Right lung (tissue), 5 donors: ENCODE results near the gene MAP3K14. TPM values are rescaled to one million over a fixed set of nuclear protein-coding genes. Genes with fewer than 3 reads are reported as not detected.

Source experiments
- DNase-seq, 2 donors: peaks; one replicate each; pipeline ENCODE4 v3.0.0-alpha.2; 2013
- polyA plus RNA-seq, 5 donors: library from polyadenylated mRNA; unstranded; fragments of 120-200 nt; gene quantifications; one replicate each; pipeline versions ENCODE4 v1.2.1 to v1.2.3, GENCODE V29; 2013; ENCODE audit warnings: inconsistent platforms in 1 of 5, low replicate concordance in 1 of 5; ENCODE audit not compliant: insufficient read length in 5 of 5, insufficient read depth in 1 of 5

Gene MAP3K14
- polyA plus RNA-seq, 5 donors, result 5.4 to 7.8 (median 6.8) TPM

DNA sequence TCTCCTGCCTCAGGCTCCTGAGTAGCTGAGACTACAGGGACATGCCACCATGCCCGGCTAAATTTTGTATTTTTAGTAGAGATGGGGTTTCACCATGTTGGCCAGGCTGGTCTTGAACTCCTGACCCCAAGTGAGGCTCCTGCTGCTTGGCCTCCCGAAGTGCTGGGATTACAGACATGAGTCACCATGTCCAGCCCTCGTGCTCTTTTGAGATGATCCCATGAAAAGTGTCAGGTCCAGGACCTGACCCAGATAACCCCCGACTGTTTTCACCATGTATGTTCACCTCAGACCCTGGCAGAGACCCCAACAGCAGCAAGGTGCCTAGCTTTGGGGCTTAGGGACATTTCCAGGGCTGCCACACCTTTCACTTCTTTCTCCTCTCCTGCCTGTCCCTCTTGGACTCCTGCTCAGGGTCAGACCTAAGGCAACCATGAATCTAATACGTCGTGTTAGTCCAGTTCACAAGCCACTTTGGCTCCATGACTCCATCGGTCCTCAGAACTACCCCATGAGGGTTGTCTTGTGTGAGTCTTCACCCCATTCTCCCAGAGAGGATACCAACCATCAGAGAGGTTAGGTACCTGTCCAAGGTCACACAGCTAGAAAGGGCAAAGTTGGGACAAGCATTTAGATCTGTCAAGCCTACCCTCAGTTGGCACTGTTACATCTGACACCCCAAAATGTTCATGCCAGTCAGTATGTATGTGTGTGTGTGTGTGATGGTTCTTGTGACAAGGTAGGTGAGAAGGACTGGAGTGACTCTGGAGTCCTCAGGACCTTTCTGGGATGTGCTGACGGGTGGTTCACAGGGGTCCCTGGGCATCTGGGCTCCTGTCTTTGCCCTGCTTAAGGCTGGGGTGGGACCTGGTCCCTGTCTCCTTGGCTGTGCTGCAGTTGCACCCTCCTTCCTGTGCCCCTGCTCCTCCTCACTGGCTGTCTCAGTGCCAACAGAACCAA, 23.1 kb upstream of the MAP3K14 start:
- no peak for DNase-seq

DNA sequence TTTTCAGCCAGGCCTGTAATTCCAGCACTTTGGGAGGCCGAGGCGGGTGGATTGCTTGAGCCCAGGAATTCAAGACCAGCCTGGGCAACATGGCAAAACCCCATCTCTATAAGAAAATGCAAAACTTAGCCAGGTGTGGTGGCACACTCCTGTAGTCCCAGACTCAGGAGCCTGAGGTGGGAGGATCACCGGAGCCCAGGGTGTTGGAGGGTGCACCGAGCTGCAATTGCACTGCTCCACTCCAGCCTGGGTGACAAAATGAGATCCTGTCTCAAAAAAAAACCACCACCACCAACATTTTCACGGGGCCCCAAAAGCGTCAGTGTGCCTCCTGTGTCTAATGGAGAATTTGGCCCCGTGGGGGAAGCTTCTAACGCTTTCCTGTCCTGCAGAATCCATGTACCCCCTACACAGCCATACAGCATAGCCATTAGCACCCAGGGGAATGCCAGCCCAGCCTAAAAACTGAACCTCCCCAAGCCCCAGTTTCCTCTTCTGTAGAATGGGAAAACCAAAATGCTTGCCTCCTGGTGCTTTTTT, 22.2 kb upstream of the MAP3K14 start:
- no peak for DNase-seq

DNA sequence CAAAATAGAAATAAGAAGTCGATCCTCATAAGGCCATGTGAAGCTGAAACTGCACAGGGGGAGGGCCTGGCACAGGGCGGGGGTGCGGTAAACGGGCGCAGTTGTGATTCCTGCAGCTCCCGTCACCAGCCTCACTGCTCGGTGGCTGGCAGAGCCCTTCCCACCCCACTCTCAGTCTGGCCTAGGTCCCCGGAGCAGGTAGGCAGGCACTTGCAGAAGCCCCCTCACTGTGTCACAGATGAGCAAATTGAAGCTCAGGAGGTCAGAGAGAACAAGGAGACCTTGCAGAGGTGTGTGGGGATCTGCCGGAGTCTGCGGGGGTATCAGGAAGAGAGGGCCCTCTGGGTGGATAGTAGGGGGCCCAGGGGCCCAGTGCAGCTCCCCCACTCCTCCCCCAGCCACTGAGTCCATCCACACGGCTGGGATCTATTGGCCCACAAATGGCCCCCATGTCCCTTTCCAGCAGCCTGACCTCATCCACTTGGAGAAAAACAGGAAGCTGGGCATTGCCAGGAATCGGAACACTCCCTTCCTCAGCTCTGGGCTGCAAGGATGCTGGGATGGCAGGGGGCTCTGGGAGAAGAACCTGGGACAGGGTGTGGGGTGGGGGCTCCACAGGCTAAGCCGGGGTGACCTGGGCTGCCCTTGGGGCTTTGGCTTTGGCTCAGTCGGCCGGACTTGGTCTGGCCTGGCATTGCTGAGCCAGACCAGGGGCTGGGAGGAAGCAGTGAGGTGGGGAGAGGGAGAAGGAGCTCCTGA, 21.4 kb upstream of the MAP3K14 start:
- no peak for DNase-seq

DNA sequence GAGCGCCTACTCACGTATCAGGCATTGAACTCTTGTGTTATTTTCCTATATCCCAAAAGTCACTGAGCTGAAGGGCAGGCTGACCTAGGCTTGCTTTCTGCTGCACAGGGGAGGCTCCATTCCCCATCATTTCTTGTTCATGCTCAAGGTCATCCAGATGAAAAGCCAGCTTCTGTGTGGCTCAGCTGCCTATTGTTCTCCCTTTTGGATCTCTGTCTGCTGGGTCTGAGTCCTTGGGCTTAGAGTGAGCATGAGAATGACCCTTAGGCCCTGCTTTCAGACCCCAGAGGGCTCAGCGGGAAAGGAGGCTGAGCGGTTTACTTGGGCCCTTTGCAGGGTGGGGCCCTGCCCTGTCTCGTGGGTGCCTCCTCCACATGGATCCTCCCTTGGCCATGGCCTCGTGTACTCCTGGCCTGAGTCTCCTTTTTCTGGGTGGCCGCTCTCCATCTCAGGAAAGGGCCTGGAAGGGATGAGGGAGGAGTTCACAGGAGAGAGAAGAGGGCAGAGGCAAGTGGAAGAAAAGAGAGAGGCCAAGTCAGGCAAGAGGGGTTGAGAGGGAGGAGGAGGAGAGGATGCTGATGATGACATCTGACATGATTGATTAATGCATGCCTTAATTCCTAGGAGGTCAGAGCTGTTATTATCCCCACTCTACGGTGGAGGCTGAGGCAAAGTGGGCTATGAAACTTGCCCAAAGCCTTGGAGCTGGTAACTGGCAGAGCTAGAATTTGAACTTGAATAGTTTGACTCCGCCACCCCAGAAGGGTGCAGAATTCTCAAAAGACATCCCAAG, 19.8 kb upstream of the MAP3K14 start:
- no peak for DNase-seq

DNA sequence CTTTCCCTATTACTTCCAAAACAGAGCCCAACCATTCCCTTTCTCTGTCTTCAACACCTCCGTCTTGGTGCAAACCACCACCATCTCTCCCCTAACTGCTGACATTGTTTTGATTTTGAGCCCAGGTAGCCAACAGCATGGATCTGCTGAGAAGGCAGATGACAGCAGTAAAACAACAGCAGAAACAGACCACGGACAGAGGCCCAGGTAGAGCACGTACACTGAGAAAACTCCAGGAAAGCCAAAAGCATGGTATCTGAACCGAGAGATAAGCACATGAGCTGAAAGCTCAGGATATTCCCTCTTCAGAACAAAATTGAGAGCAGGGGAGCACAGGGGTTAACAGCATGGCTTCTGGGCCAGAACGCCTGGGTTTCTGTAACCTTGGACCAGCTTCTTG, 18.9 kb upstream of the MAP3K14 start:
- no peak for DNase-seq

DNA sequence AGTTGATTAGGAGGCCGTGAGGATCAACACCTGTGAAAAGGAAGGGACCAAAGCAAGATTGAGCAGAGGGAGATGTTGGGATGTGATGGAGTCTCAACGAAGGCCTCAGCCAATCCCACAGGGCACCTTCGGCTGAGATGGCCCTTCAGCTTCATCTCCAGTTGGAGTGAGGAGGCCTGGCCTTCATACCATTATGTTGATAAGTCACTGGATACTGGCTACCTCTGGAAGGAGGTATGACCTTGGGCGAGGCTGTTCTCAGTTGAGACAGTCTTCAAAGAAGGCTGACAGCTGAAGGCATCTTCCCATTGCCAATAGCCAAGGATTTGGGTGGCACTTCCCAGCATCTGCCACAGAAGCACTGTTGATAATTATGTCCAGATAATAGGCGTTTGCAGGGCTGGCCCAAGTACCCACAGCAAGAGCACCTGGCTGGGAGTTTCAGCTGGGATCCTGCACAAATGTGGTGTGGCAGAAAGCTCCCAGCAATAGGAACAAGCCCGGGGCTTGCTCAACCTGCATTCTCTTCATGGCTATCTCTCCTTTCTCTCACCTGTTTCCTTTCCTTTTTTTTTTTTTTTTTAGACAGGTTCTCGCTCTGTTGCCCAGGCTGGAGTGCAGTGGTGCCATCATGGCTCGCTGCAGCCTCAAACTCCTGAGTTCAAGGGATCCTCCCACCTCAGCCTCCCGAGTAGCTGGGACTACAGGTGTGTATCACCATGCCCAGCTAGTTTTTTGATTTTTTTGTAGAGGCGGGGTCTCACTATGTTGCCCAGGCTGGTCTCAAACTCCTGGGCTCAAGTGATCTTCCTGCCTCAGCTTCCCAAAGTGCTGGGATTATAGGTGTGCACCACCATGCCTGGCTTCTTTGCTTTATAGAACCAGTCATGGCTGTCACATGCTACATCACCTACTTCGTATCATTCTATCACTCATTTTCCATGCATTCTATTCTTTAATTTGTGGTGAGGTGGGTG, 18.2 kb upstream of the MAP3K14 start:
- DNase-seq, result no peak

DNA sequence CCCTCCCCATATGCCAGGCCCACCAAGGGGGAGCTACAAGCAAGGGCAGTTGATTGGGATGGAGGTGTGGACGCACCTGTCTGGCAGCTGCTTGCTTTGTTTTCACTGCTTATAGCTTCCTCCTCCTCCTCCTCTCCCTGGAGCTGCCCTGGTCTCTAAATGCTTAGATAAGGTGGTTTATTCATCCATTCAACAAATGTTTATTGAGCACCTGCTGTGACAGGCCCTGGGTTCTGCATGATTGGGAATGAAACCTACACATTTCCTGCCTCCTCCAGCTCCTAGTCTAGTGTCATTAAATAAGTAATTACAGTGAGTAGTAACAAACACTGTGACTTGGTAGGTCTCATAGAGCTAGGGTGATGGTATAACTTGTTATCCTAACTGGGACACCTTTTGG, 17.4 kb upstream of the MAP3K14 start:
- DNase-seq, result no peak

DNA sequence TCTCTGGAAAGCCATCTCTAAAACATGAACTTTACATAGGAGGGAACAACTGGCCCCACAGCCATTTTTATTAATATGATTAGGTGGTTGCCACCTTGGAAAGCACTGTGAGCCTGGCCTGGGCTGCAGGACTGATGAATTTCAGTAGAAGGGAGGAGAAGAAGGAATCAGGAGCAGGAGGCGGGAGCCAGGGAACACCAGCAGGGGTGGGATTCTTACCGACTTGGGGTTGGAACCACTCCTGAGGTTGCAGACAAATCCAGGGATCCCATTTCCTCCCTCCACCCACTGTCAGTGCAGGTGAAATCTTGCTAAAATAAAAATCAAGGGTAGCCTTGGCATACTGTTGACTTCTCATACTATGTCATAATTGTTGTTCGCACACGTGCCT, 16.9 kb upstream of the MAP3K14 start:
- DNase-seq, result no peak

DNA sequence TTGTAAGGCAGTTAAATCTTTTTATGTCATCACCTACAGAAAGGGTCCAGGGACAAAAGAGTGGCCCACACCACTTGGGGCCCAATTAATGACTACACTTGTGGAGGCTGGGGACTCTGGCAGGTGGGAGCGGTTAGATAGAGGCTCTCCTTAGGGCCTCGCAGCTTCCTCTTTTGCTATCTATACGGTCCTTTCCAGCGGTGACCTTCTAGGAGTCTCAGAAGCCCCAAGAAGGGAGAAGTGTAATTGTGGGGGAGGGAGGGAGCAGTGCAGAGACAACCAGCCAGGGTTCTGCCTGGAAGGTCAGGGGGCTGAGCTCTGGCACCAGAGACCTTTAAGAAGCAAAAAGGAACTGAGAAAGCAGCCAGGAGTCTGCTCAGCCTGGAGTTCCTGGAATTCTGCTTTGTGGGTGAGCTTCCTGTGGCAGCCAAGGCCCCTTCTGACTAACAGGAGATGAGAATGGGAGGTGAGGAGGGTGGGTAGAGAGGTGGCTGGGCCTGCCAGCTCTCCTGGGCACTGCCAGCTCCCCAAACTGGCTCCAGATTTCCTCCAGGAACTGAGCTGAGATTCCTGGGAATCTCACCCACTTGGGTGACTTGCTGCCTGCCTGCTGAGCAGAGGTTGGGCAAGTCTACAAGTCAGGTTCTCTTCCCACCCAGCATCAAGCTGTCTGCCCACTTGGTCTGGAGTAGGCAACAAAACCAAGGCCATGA, 16.3 kb upstream of the MAP3K14 start:
- DNase-seq, result no peak

DNA sequence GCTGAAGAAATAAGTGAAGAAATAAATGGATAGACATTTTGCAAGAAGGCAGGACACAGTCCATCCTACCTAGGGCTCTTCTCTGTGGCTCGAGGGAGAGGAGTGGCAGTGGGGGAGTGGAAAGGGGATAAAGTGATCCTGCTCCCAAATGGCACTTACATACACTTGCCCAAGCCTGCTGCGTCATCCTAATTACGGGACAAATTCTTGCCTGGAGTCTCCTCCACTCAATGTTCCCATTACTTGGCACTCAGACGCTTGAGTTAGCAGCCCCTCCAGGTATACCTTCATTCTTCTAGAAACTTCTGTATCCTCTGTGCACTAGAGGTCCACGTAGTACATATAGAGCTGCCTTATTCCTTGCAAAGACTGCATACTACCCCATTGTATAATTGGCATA, 15.7 kb upstream of the MAP3K14 start:
- no peak for DNase-seq

DNA sequence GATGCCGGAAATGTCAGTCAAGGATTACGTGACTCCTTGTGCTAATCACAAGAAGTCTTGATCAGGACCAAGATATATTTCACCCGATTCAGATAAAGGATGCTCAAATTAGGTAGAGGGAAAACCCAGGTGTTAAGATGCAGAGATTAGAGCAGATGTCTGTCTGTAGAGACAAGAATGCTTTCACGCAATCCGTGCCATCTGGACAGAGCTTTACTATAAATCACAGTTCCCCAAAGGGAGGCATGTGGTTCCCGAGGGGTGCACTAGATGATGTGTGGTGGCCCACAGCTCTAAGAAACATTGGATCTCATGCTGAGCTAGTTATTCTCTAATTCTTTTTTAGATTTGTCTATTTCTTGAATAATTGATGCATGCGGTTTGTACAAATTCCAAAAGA, 9.8 kb upstream of the MAP3K14 start:
- no peak for DNase-seq

DNA sequence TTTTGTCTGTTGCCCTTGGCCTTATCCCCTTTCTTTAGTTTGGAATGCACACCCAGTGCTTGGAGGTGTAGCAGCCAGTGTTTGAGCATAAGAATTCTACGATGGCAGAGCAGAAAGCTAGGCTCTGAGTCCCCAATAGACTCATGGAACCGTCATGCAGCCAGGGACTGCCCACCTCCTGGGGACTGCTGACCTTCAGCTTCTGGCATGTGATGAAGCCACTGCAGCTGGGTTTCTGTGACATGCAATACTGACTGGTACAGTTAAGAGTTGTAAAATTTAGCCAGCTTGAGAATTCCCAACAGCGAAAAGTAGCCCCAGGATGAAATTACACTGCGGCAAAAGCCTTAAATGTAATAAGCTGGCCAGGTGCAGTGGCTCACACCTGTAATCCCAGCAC, 9.0 kb upstream of the MAP3K14 start:
- no peak for DNase-seq

DNA sequence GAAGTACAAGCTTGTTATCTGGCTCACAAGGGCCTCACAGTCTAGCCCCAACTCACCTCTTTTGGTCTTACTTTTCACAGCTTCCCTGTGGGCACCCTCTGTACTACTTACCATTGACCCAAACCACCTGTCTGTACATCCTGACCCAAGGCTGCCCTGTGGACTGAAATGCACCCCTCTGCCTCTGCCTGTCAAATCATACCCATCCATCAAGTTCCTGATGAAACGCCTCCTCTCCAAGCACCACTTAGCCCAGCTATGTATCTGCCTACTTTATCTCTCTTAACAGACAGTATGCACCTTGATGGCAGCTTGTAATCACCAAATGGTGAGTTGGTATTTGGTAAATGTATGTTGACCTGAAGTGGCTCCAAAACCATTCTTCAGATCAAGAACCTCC, 7.5 kb upstream of the MAP3K14 start:
- DNase-seq, result no peak

DNA sequence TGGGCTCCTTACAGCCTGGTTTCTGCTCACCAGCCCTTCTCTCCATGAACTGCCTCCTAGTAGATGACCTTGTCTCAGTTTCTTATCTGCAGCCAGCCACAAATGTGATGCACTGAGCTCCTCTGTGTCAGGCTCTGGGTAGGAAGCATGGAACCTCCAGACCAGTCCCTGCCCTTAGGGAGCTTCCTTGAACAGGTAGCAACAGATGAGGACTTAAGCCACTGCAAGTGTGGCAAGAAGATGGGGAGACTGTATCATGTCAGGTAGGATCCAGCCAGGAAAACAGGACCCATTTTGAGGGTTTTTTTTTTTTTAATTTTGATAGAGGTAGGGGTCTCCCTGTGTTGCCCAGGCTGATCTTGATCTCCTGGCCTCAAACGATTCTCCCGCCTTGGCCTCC, 5.3 kb upstream of the MAP3K14 start:
- no peak for DNase-seq

DNA sequence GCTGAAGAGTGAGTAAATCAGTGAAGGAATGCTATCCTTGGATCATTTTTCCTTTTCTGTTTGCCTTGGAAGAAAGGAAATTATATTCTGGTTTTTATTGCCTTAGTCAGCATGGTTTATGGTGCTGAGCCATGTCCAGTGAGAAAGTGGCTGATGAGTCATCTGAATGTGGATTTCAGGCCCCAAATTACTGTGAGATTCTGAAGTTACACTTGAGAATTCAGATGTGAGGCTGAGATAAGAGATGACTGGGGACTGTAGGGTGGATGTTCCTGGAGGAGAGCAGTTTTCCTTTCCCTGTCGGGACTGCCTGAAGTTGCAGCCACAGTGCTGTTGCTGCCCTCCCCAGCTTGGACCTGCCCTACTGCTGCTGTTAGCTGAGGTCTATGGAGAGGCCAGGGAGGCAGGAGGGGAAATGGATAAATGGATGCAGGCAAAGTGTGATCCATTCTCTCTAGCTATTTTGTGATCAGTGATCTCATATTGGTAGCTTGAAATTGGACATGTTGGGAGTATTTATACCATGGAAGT, 4.2 kb upstream of the MAP3K14 start:
- DNase-seq, result no peak

DNA sequence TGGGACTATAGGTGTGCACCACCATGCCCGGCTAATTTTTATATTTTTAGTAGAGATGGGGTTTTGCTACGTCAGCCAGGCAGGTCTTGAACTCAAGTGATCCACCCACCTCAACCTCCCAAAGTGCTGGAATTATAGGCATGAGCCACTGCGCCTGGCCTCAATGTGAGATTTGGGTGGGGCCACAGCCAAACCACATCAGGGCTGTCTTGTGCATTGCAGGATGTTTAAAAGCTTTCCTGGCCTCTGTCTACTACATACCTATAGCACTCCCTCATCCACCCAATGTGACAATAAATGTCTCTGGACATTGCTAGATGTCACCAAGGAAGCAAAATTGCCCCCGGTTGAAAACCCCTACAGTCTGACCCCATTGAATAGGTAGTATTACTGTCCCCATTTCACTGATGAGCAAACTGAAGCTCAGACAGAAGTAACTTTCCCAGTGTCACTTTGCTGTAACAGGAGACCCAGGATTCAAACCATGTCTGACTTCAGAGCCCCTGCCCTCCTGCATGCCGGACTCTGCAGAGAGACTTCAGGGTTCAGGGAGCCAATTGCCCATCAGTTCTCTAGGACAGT, 3.6 kb upstream of the MAP3K14 start:
- DNase-seq, result no peak

DNA sequence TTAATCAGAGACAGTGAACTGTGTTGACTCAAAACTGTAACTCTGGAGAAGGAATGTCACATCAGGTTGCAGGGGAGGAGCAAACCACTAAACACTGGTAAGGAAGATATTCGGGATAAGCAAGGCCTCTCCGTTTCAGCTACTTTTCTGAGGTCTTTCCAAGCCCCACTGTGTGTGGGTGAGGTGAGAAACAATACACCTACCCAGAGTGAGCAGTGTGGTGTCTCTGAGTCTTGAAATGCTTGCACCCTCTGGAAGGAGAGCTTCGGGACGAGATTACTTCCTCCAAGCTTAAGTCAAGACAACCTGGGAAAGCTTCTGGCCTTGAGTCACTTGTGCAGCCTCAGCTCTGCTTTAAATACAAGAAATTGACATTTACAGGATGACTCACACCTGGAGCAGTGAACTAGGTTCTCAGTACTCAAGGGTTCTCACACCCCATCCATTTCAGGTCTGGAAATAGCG, 2.5 kb upstream of the MAP3K14 start:
- no peak for DNase-seq

DNA sequence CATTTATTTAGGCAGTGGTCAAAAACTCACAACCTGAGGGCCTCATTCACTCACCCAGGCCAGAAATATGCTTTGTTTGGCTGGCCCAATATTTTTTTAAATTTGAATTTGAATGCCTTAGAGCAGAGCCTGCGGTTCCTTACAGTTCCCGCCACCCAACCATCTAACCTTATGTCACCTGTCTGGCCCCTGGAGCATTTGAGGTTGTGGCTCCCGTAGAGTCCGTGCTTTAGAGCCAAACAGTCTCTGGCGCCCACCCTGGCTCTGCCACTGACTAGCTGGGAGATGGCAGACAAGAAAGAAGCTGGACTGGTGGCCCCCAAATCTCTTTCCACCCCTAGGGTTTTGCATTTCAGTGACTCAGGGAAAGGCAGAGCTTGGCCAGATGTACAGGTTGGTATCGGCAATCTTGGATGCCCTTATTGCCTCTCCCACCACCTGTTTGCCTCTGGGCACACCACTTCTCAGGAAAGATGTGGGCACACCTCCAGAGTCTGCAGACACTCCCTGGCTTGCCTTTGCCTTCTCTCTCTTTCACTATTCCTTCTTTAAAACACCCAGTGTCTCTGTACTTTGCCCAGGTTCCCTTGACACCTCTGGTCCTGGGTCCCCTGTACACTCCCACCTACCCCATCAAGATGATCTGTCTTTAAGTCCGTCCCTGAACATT, 1.9 kb upstream of the MAP3K14 start:
- no peak for DNase-seq
